ENCODE data around the gene MPG. TPM values are rescaled to one million over a fixed set of nuclear protein-coding genes. Genes with fewer than 3 reads are reported as not detected.

Gene MPG
- total and polyA plus RNA-seq, 2 of the 8 experiments (the other 6 are each of a cell fraction or from before 2014, with no cell fraction given): 37.6 to 83.7 TPM

DNA sequence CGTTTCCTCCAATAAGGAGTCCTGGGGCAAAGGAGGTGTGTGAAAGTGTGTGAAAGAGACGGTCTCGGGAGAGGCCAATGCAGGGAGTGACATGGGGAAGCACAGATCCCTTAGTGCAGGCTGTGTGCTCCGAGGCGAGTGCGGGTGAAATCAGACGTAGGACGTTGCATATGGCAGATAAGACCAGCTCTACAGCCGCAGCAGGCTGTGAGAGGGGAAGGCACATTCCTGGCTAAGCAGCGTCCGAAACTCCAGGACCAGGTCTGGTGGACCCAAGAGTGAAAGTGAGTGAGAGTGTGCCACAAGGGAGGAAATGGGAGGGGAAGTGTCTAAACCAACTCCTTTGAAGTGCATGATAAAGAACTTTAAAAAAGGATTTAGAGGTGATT lies 36.0 kb upstream of the MPG start:
- Histone ChIP-seq H4K5ac (ENCODE audit: insufficient read length, low read depth, low read length) (no peak overlapping the region), H3K23me2 (ENCODE audit: low read depth, low read length) (no peaks in the 10 kb centered on the region), H2BK15ac (ENCODE audit: low read length) (no peak overlapping the region), H3K14ac (ENCODE audit: insufficient read length) (no peak overlapping the region), H2BK12ac (ENCODE audit: low read depth, low read length) (no peak overlapping the region), H3K4me1 (replicated peaks in 1 of 4; ENCODE audit: control insufficient read depth in 3 of 4, insufficient read depth in 4 of 4, low read length in 3 of 4) (no peaks in the 10 kb centered on the region), H3K4me2 (ENCODE audit: insufficient read depth in 1 of 2, low read depth in 2 of 2, low read length in 2 of 2) (no peak overlapping the region), H2BK120ac (replicated peaks; ENCODE audit: low read depth, low read length) (no peak overlapping the region), H2AK5ac (ENCODE audit: low read depth, low read length) (no peak overlapping the region), H2AFZ (ENCODE audit: low read length) (no peak overlapping the region), H4K91ac (replicated peaks; ENCODE audit: insufficient read length, low read length) (no peak overlapping the region), H2BK5ac (ENCODE audit: low read depth, low read length) (no peak overlapping the region), H3K27me3 (replicated peaks in 1 of 4; ENCODE audit: control insufficient read depth in 3 of 4, extremely low read depth in 1 of 4, insufficient read depth in 3 of 4, low read length in 3 of 4) (no peaks in the 10 kb centered on the region), H3K9ac (replicated peaks in 1 of 4; ENCODE audit: extremely low read depth in 1 of 4, low read depth in 3 of 4, low read length in 3 of 4) (no peak overlapping the region), H3K36me3 (ENCODE audit: control insufficient read depth in 2 of 4, insufficient read depth in 4 of 4, low read length in 3 of 4) (peaks cover 19 to 59% (median 46%) of the 10 kb centered on the region in 4 experiments), H3K4ac (replicated peaks; ENCODE audit: insufficient read length, low read depth, low read length) (no peak overlapping the region), H4K20me1 (replicated peaks in 1 of 2; ENCODE audit: control insufficient read depth in 1 of 2, insufficient read depth in 2 of 2, low read length in 2 of 2) (peaks cover 0 to 14% of the 10 kb centered on the region in 2 experiments), H3K27ac (ENCODE audit: low read depth, low read length) (no peak overlapping the region), H3K79me1 (ENCODE audit: low read depth, low read length) (peaks cover 2% of the 10 kb centered on the region; the same call in 1 of the 2 replicates), H4K8ac (ENCODE audit: extremely low read depth, insufficient read depth, low read length) (no peak overlapping the region), H3K9me3 (ENCODE audit: insufficient read depth in 2 of 2, low read depth in 1 of 2, low read length in 1 of 2) (no peaks in the 10 kb centered on the region; a peak in 1 of 4 replicates), H3K56ac (replicated peaks; ENCODE audit: insufficient read length, low read depth, low read length) (no peak overlapping the region), H3K4me3 (ENCODE audit: extremely low read depth in 1 of 4, insufficient read depth in 2 of 4, low read depth in 3 of 4, low read length in 4 of 4) (no peak overlapping the region), H3K23ac (ENCODE audit: insufficient read length) (no peak overlapping the region), H3K79me2 (ENCODE audit: control insufficient read depth in 1 of 2, insufficient read depth in 2 of 2, low read length in 2 of 2) (no peaks in the 10 kb centered on the region), H3K18ac (ENCODE audit: extremely low read depth, low read length) (no peak overlapping the region), H2BK20ac (ENCODE audit: low read length) (no peak overlapping the region)
- no peak for FAIRE-seq
- 93% methylated on average over 11 of the region's 11 CpGs; no CpG with 5 or more reads in 1 of the 2 experiments for WGBS, 2 experiments (ENCODE audit: extremely low coverage in 1 of 2, insufficient coverage in 1 of 2, insufficient read length in 1 of 2, insufficient replicate concordance in 2 of 2, low coverage in 1 of 2, low lambda C conversion rate in 2 of 2, missing lambda C conversion rate in 1 of 2)
- no peak for DNase-seq (ENCODE audit: low read depth in 1 of 2, low spot score in 2 of 2)
- ChIA-PET POLR2A (ENCODE audit: partially characterized antibody) (interaction anchor here (0.8 to 1.3 kb wide), 4 partner anchors 11 to 22 kb away, joined by 3 to 4 read pairs (median 3); partner anchors contain the start of gene POLR3K), CTCF (ENCODE audit: partially characterized antibody) (no interaction called here)
- no peak for TF ChIP-seq FOSL1 (IDR thresholded peaks at IDR 0.05; ENCODE audit: insufficient read depth, low read depth, low read length)
- TF ChIP-seq JUN (IDR thresholded peaks at IDR 0.05; ENCODE audit: low read depth, low read length): no peak
- TF ChIP-seq HDAC6 (IDR thresholded peaks at IDR 0.05; ENCODE audit: low read depth, low read length): no peak
- no peak for TF ChIP-seq RAD21 (IDR thresholded peaks at IDR 0.05 in 1 of 2, conservative IDR thresholded peaks at IDR 0.05 in 1 of 2; ENCODE audit: low read depth in 2 of 2, low read length in 2 of 2)
- no peak for TF ChIP-seq ASH2L (IDR thresholded peaks at IDR 0.05; ENCODE audit: low read length)
- TF ChIP-seq CREB1 (IDR thresholded peaks at IDR 0.05): no peak
- no peak for TF ChIP-seq TCF12 (IDR thresholded peaks at IDR 0.05; ENCODE audit: low read depth, low read length)
- TF ChIP-seq MAX (IDR thresholded peaks at IDR 0.05): no peak
- no peak for TF ChIP-seq TEAD4 (IDR thresholded peaks at IDR 0.05; ENCODE audit: low read depth, low read length)
- TF ChIP-seq, protein P1, sequence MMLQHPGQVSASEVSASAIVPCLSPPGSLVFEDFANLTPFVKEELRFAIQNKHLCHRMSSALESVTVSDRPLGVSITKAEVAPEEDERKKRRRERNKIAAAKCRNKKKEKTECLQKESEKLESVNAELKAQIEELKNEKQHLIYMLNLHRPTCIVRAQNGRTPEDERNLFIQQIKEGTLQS (IDR thresholded peaks at IDR 0.05; ENCODE audit: insufficient read depth, low read depth, low read length): no peak
- TF ChIP-seq YY1 (IDR thresholded peaks at IDR 0.05; ENCODE audit: low read depth, low read length): no peak
- no peak for TF ChIP-seq TAF1 (IDR thresholded peaks at IDR 0.05; ENCODE audit: low read depth, low read length)
- no peak for TF ChIP-seq EZH2 (IDR thresholded peaks at IDR 0.05; ENCODE audit: low read depth, low read length, severe bottlenecking)
- no peak for TF ChIP-seq CTBP2 (IDR thresholded peaks at IDR 0.05; ENCODE audit: borderline replicate concordance, insufficient read depth, insufficient read length, low read length)

Data from H1 (cell line).